ENCODE measurements around the gene EBF3.

Gene EBF3

GRCh38 chr10:129891806-129892205, 72.3 kb downstream of the EBF3 start:
- no peak for DNase-seq (ENCODE audit: low spot score)

- no peak for DNase-seq (ENCODE audit: low spot score)
Observed at GRCh38 chr10:129890170-129890569, 73.9 kb downstream of the EBF3 start.

DNA sequence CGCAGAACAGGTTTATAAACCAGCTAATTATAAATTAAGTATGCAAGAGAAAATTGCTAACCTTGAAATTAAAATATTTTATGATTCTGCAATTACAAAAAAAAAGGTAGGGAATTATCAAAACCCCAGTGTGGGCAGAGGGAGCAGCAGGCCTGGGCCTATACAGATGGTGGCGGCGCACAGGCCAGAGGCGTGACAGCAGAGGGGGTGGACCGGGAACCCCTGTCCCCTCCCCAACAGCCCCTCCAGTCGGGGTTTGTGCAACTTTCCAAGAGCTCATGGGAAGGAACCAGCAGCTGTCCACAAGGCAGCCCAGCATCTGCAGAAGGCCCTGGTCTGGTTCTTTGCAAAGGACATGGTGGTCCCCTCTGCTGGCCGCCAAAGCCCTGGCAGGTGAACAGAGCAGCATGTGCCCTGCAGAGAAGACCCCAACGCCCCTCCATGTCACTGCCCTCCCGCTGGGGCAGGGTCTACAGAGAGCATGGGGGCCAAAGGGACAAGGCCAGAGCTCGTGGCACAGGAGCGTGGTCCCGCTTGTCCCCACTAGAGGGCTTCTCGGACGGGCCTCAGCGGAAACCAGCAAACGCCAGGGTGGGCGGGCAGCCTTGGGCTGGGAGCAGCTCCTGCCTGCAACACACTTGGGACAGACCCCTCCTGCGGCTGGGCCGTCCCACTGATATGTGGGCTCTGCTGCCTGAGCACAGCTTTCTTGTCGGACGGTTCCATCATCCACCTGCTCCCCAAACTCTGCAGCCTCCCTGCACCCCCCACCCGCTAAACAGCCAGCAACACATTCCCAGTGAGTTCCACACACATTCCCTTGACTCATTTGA, 75.1 kb downstream of the EBF3 start:
- DNase-seq (ENCODE audit: low spot score) = peak; percentile 88

DNA sequence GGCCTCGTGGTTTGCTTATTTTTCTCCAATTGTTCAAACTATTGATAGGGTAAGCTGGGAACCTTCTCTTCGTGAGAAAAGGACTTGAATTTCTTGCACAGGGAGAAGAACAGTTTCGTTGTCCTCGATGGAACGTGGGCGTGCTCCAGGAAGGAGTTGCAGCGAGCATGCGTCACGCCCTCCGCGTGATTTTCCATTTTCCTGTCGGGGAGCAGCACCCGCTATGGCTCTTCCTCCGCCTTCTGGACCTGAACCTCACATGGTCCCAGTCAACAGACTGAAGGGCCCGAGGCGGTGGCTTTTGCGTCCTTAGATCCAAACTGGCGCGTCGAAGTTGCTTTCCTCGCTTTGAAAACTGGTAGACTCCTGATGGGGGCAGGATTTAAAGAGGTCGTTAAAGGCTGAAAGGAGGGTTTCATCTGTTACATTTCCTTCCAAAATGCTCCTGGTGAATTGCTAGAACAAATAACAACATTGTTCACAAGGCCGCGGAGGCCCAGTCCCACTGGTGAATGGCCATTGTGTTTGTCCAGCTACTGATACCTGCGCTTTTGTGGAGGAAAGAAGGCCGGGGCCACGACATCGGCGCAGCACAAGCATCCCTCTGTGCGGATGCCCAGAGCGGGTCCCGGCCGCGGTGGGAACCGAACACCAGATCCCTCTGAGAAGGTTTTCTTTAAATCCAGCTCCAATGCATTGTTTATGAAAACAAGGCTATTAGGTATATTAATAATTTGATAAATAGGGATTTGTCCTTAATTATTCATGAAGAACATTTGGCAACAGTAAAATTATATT, 75.9 kb downstream of the EBF3 start:
- DNase-seq (ENCODE audit: low spot score) = no peak

DNA sequence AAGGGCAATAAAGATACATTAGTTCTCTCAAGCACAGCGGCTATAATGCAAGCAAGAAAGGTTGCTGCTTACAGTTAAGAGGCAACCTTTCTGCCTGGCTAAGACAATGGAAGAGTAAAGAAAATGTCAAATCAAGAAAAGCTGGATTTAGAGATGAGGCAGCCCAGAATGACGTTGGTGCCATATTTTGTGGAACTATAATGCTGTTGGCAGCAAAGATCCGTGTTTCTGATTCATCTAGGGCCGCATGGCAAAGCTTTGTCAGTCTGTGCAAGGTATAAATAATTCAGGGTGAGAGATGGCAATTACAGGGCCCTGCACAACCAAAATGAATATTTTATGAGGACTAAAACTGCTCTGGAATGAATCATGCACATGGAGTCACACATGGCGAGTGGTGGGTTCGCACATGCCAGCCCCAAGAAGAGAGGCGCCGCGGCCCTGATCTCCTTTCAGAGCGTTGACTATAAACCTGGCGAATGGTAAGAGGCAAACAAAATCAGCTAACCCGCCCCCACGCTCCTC, 76.6 kb downstream of the EBF3 start:
- no peak for DNase-seq (ENCODE audit: low spot score)

DNA sequence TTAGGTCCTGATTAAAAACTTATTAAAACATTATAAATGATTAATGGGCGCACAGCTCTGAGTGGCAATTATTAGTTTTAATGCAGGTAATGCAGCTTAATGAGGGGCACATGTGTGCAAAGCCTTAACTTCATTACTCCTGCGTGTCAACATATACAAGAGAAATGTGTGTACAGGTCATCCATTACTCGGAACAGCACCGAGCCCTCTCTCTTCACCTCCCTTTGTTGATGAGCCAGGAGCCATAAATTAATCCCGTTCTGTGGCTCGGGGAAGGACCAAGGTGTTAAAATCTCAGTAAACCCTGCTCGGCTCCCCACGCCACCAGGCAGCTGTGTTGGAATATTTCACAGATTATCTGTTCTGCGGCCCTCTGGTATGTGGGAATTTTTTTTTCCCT, 77.8 kb downstream of the EBF3 start:
- DNase-seq (ENCODE audit: low spot score) = no peak

DNA sequence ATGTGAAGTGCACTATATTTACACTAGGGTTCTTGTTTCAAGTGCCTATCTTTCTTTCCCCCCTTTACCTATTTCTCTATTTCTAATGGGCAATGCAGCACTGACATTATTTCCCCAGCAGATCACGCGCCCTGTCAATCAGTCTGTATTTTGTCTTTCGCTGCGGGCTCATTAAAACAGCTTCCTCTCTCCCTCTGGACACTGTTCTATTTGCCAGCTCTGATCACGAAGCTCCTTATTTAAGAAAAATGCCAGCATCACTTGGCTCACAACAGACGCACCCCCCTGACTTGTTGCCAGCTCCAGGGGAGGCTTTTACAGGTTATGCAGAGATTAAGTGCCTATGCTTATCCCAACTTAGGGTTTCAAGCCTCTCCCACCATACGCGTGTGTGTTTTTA, 78.5 kb downstream of the EBF3 start:
- no peak for DNase-seq (ENCODE audit: low spot score)

DNA sequence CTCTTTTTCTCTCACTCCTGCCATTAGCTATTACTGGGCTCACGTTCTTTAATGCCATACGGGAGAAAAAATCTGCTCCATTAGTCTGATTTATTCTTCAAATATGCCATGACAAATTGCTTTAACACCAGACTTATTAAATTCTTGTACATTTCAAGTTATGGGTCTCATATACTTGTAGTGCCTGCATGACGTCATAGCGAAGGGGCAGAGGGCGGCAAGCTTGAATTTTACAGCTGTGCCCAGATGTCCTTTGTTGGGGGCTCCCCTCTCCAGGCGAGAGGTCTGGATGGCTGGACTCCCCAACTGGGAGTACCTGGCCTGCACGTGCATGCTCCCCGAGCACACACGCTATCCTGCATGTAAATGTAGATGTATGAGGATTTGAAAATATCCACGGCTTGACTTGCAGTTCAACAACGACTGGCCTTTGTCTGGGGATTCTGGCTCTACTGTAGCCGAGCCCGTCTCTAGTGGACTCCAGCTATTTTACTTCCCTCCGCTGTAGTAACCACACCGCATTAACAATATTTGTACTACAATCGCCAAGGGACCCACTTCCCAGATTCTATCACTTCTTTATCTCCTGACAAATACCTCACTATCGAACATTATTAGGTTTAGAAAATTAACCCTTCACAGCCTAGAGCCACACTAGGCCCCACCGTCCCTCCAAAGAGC, 79.5 kb downstream of the EBF3 start:
- no peak for DNase-seq (ENCODE audit: low spot score)

- no peak for DNase-seq (ENCODE audit: low spot score)
Observed at GRCh38 chr10:129883626-129884397, 80.3 kb downstream of the EBF3 start.

GRCh38 chr10:129883029-129883428, 81.0 kb downstream of the EBF3 start:
- no peak for DNase-seq (ENCODE audit: low spot score)

DNA sequence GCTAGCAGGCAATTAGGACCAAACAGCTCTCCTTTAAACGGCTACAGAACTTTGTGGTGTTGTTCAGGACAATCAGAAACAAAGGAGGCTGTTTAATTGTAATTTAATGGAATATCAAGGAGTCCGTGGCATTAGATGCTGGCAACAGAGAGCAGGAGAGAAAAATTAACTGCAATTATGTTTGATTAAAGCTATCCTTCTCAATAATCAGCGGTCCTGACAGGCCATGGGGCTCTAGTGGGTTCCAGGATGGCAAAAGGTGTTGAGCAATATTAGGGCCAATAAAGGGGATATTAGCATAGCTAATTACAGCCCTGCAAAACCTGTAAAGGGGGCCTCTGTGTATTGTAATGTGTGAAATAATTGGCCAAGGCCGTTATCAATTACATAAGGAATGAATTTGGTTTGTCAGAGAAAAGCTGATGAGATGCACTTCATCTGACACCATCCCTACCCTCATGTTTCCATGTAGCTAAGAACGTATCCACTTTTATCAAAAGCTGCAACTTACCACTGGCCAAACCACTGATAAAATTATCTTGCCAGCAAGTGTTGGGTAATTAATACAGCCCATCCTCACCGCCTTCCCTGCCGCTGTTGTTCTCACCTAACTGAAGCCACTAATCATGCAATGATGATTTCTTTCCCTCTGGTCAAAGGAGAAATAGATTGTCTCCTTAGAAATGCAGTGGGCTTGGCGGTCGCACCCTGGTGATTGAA, 81.6 kb downstream of the EBF3 start:
- no peak for DNase-seq (ENCODE audit: low spot score)

- no peak for DNase-seq (ENCODE audit: low spot score)
Observed at GRCh38 chr10:129881641-129882040, 82.4 kb downstream of the EBF3 start.

DNA sequence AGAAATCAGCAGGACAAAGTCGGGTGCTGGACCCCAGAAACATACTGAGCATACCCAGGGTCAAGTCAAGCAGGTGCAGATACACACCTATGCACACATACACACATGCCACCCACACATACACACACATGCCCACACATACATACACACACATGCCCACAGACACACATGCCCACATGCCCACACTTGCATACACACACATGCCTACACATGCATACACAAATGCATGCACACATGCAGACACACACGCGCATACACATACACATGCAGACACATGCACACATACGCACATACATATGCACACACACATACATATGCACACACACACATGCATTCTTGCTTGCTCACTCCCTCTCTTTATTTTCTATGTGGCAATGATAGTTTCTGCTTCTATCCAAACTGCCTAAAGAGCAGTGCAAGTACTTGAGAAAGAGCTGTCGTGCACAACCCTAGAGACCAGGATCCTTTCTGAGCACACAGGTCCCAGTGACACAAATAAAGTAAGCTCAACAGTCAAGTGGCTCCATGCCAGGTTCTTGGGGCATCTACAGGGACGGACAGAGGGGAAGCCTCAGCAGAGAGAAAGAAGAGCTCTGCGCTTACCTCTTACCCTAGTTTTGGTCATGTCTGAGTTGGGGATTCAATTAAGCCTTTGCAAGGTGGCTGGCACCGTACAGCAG, 83.7 kb downstream of the EBF3 start:
- DNase-seq (ENCODE audit: low spot score) = no peak

DNA sequence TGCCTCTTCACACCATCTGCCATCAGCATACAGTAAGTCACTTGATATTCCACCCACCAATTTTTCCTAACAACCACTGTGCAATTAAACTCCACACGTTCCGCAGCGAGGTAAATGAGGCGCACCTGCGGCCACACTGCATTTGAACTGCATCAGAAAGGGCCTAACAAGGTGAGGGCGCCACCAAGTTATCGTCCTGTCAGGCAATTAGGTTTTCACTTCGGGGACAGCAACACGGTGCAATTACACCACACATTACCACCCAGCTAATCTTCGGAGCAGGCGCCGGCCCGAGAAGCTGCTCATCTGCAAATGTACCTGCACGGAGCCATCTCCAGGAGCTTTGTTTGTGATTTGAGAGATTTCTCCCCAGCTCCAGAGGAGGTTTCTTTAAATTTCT, 84.4 kb downstream of the EBF3 start:
- no peak for DNase-seq (ENCODE audit: low spot score)

GRCh38 chr10:129878835-129879234, 85.2 kb downstream of the EBF3 start:
- no peak for DNase-seq (ENCODE audit: low spot score)

GRCh38 chr10:129877773-129878371, 86.2 kb downstream of the EBF3 start:
- DNase-seq (ENCODE audit: low spot score) = no peak

- no peak for DNase-seq (ENCODE audit: low spot score)
Observed at GRCh38 chr10:129876838-129877237, 87.2 kb downstream of the EBF3 start.

GRCh38 chr10:129875993-129876726, 87.9 kb downstream of the EBF3 start:
- no peak for DNase-seq (ENCODE audit: low spot score)

DNA sequence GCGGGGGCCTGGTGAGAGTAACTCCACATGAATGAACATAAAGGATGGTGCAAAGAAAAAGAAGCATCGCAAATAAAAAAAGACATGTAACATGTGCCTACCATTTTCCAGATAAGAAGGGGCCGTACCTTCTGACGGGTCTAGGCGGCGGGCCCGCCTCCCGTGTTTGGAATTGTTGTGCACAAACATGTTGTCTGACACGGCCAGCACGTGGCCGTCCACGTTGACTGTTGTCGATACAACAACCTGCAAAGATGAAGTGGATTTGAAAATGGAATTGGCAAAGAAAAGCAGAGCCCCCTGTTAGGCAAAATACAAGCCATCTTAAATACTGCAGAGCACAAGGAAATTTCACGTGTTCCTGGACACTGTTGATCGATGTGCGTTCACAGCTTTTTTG, 90.7 kb downstream of the EBF3 start:
- DNase-seq (ENCODE audit: low spot score) = no peak
